Muscle layer of duodenum (tissue), 2 donors: ENCODE results near the gene TSPAN9.

Source experiments
- H3K27ac ChIP-seq: one replicate; pipeline ENCODE4 v1.7.0; 2013; ENCODE audit warnings: mild to moderate bottlenecking, low read length
- H3K27me3 ChIP-seq: one replicate; pipeline ENCODE4 v1.7.0; 2013; ENCODE audit warnings: low read depth, mild to moderate bottlenecking, control low read depth, low read length
- H3K36me3 ChIP-seq, 2 donors: one replicate each; pipeline ENCODE4 v1.7.0; 2013; ENCODE audit warnings: low read length in 2 of 2, control low read depth in 1 of 2, mild to moderate bottlenecking in 1 of 2; ENCODE audit not compliant: insufficient read depth in 2 of 2, control insufficient read depth in 1 of 2
- H3K4me1 ChIP-seq, 2 donors: one replicate each; pipeline ENCODE4 v1.7.0; 2013; ENCODE audit warnings: low read length in 2 of 2, mild to moderate bottlenecking in 2 of 2, control low read depth in 1 of 2, moderate library complexity in 1 of 2; ENCODE audit not compliant: insufficient read depth in 2 of 2, control insufficient read depth in 1 of 2
- H3K4me3 ChIP-seq, 2 donors: one replicate each; pipeline ENCODE4 v1.7.0; 2013; ENCODE audit warnings: low read length in 2 of 2, low read depth in 1 of 2, mild to moderate bottlenecking in 1 of 2
- H3K9me3 ChIP-seq, 2 donors: one replicate each; pipeline ENCODE4 v1.7.0; 2013; ENCODE audit warnings: low read length in 2 of 2, control low read depth in 1 of 2, mild to moderate bottlenecking in 1 of 2; ENCODE audit not compliant: control insufficient read depth in 1 of 2
- donor health status: healthy.

Gene TSPAN9

GRCh38 chr12:3175238-3175637 is 98.1 kb downstream of the TSPAN9 start:
- Histone ChIP-seq H3K4me1 (no peaks in the 10 kb centered on the region), H3K36me3 (no peaks in the 10 kb centered on the region), H3K4me3 (no peak overlapping the region), H3K27me3 (no peaks in the 10 kb centered on the region), H3K27ac (no peak overlapping the region), H3K9me3 (no peaks in the 10 kb centered on the region)

GRCh38 chr12:3176754-3177153 is 99.6 kb downstream of the TSPAN9 start:
- no peaks in the 10 kb centered on the region for H3K36me3 ChIP-seq
- H3K9me3 ChIP-seq: no peaks in the 10 kb centered on the region
- no peaks in the 10 kb centered on the region for H3K4me1 ChIP-seq
- H3K27me3 ChIP-seq: no peaks in the 10 kb centered on the region
- no peak overlapping the region for H3K27ac ChIP-seq
- H3K4me3 ChIP-seq: no peak overlapping the region

- no peaks in the 10 kb centered on the region for H3K27me3 ChIP-seq
Measured at GRCh38 chr12:3177778-3178425, 100.7 kb downstream of the TSPAN9 start.

GRCh38 chr12:3178671-3179313 is 101.6 kb downstream of the TSPAN9 start:
- H3K9me3 ChIP-seq: no peaks in the 10 kb centered on the region
- H3K4me3 ChIP-seq: no peak overlapping the region
- no peak overlapping the region for H3K27ac ChIP-seq
- H3K4me1 ChIP-seq: no peaks in the 10 kb centered on the region
- no peaks in the 10 kb centered on the region for H3K36me3 ChIP-seq
- no peaks in the 10 kb centered on the region for H3K27me3 ChIP-seq

More at GRCh38 chr12:3177778-3178425, 100.7 kb downstream of the TSPAN9 start:
- Histone ChIP-seq H3K4me3 (no peak overlapping the region), H3K27ac (no peak overlapping the region), H3K4me1 (no peaks in the 10 kb centered on the region), H3K36me3 (no peaks in the 10 kb centered on the region), H3K9me3 (no peaks in the 10 kb centered on the region)

GRCh38 chr12:3179731-3180130 is 102.6 kb downstream of the TSPAN9 start:
- Histone ChIP-seq H3K27ac (no peak overlapping the region), H3K27me3 (no peaks in the 10 kb centered on the region), H3K4me1 (no peaks in the 10 kb centered on the region), H3K4me3 (no peak overlapping the region), H3K36me3 (no peaks in the 10 kb centered on the region), H3K9me3 (no peaks in the 10 kb centered on the region)

GRCh38 chr12:3182426-3182825 is 105.2 kb downstream of the TSPAN9 start:
- Histone ChIP-seq H3K27me3 (no peaks in the 10 kb centered on the region), H3K4me3 (no peak overlapping the region), H3K9me3 (no peaks in the 10 kb centered on the region), H3K4me1 (peaks cover 0 to 11% of the 10 kb centered on the region in 2 donors), H3K36me3 (no peaks in the 10 kb centered on the region), H3K27ac (no peak overlapping the region)

- Histone ChIP-seq H3K4me1 (peaks cover 0 to 14% of the 10 kb centered on the region in 2 donors), H3K36me3 (no peaks in the 10 kb centered on the region), H3K4me3 (no peak overlapping the region), H3K27ac (no peak overlapping the region), H3K27me3 (no peaks in the 10 kb centered on the region), H3K9me3 (no peaks in the 10 kb centered on the region)
Measured at GRCh38 chr12:3184485-3184884, 107.3 kb downstream of the TSPAN9 start.

- Histone ChIP-seq H3K27me3 (no peaks in the 10 kb centered on the region), H3K4me1 (peaks cover 0 to 14% of the 10 kb centered on the region in 2 donors), H3K36me3 (no peaks in the 10 kb centered on the region), H3K4me3 (no peak overlapping the region), H3K9me3 (no peaks in the 10 kb centered on the region), H3K27ac (no peak overlapping the region)
Measured at GRCh38 chr12:3185260-3185870, 108.2 kb downstream of the TSPAN9 start.

GRCh38 chr12:3186546-3187215 is 109.5 kb downstream of the TSPAN9 start:
- Histone ChIP-seq H3K4me1 (peaks cover 0 to 14% of the 10 kb centered on the region in 2 donors), H3K9me3 (no peaks in the 10 kb centered on the region), H3K36me3 (no peaks in the 10 kb centered on the region), H3K27ac (no peak overlapping the region), H3K4me3 (no peak overlapping the region), H3K27me3 (no peaks in the 10 kb centered on the region)

- H3K27ac ChIP-seq: no peak overlapping the region
- H3K27me3 ChIP-seq: no peaks in the 10 kb centered on the region
- H3K36me3 ChIP-seq: no peaks in the 10 kb centered on the region
- no peaks in the 10 kb centered on the region for H3K9me3 ChIP-seq
- H3K4me1 ChIP-seq: peaks cover 0 to 14% of the 10 kb centered on the region in 2 donors
- no peak overlapping the region for H3K4me3 ChIP-seq
Measured at GRCh38 chr12:3187846-3188770, 110.9 kb downstream of the TSPAN9 start.
